ENCODE data around the gene ELOA. TPM values are rescaled to one million over a fixed set of nuclear protein-coding genes. Genes with fewer than 3 reads are reported as not detected.
A peak's percentile ranks its signal among the peaks of the same experiment; 100 is the strongest.
"Not testable (repeated sequence)": the region's sequence is repeated elsewhere in the genome, so short reads cannot be mapped to it uniquely, and the experiment has no call there.

ELOA gene
- total RNA-seq, 1 experiment from 2014 or later: 29.5 TPM

GRCh38 chr1:23799570-23800399 is 56.5 kb downstream of the ELOA start:
- no peak for DNase-seq (ENCODE audit: extremely low read depth, low read depth)

- DNase-seq (ENCODE audit: extremely low read depth, low read depth): peak; percentile 88
Observed at GRCh38 chr1:23800400-23801337, 57.4 kb downstream of the ELOA start, which contains the start of gene GALE. Gene GALE (minus strand): TSS chr1:23800754. CDS start chr1:23799007, 1,747 bp downstream.

- DNase-seq (ENCODE audit: extremely low read depth, low read depth): no peak
Observed at GRCh38 chr1:23801338-23801748, 58.1 kb downstream of the ELOA start.

GRCh38 chr1:23801876-23802275 is 58.6 kb downstream of the ELOA start:
- no peak for DNase-seq (ENCODE audit: extremely low read depth, low read depth)

GRCh38 chr1:23802809-23803342 is 59.6 kb downstream of the ELOA start:
- not testable (repeated sequence) for DNase-seq (ENCODE audit: extremely low read depth, low read depth)

GRCh38 chr1:23803674-23804073 is 60.4 kb downstream of the ELOA start:
- no peak for DNase-seq (ENCODE audit: extremely low read depth, low read depth)

GRCh38 chr1:23804183-23804835 is 61.0 kb downstream of the ELOA start:
- no peak for DNase-seq (ENCODE audit: extremely low read depth, low read depth)

- DNase-seq (ENCODE audit: extremely low read depth, low read depth): no peak
Observed at GRCh38 chr1:23805025-23805424, 61.8 kb downstream of the ELOA start.

GRCh38 chr1:23806280-23806679 is 63.0 kb downstream of the ELOA start:
- no peak for DNase-seq (ENCODE audit: extremely low read depth, low read depth)

- no peak for DNase-seq (ENCODE audit: extremely low read depth, low read depth)
Observed at GRCh38 chr1:23807453-23807852, 64.2 kb downstream of the ELOA start.

- DNase-seq (ENCODE audit: extremely low read depth, low read depth): peak; percentile 46
Observed at GRCh38 chr1:23809751-23810171, 66.5 kb downstream of the ELOA start.

- DNase-seq (ENCODE audit: extremely low read depth, low read depth): no peak
Observed at GRCh38 chr1:23810818-23811540, 67.7 kb downstream of the ELOA start.

Other genes starting within 250 kb of the ELOA start
- 3.4 and 3.9 TPM in 2 replicates for gene E2F2, start 212.2 kb upstream of the ELOA start, total RNA-seq (2014; rRNA removed; shearing (Covaris generic))
- gene ID3, start 184.0 kb upstream of the ELOA start, total RNA-seq (2014; rRNA removed; shearing (Covaris generic)): 53.6 and 68.8 TPM in 2 replicates
- 2,020 and 2,371 TPM in 2 replicates for gene RPL11, start 51.7 kb upstream of the ELOA start, total RNA-seq (2014; rRNA removed; shearing (Covaris generic))
- 40.1 TPM in 2 replicates for gene PITHD1, start 34.9 kb downstream of the ELOA start, total RNA-seq (2014; rRNA removed; shearing (Covaris generic))
- 50.8 and 54.3 TPM in 2 replicates for gene LYPLA2, start 47.7 kb downstream of the ELOA start, total RNA-seq (2014; rRNA removed; shearing (Covaris generic))
- 36.2 and 37.2 TPM in 2 replicates for gene GALE, start 57.3 kb downstream of the ELOA start, total RNA-seq (2014; rRNA removed; shearing (Covaris generic))
- gene HMGCL, start 82.0 kb downstream of the ELOA start, total RNA-seq (2014; rRNA removed; shearing (Covaris generic)): 29.1 and 30.0 TPM in 2 replicates
- 16.6 and 17.1 TPM in 2 replicates for gene FUCA1, start 124.8 kb downstream of the ELOA start, total RNA-seq (2014; rRNA removed; shearing (Covaris generic))
- gene CNR2, start 169.9 kb downstream of the ELOA start, total RNA-seq (2014; rRNA removed; shearing (Covaris generic)): not detected in 2 replicates
- gene PNRC2, start 216.4 kb downstream of the ELOA start, total RNA-seq (2014; rRNA removed; shearing (Covaris generic)): 74.6 and 84.0 TPM in 2 replicates
- 79.1 and 90.5 TPM in 2 replicates for gene SRSF10, start 236.9 kb downstream of the ELOA start, total RNA-seq (2014; rRNA removed; shearing (Covaris generic))